GM23338 (cell line): Measurements from ENCODE around the gene CCDC6. TPM values are rescaled to one million over a fixed set of nuclear protein-coding genes. Genes with fewer than 3 reads are reported as not detected.

Source experiments
- ATAC-seq: fragments of 200-7000 bp; cut with Tn5 transposase; 3 replicates; pipeline ENCODE4 v1.9.1; 2020
- DNase-seq: peaks from one replicate; pipeline ENCODE4 v3.0.0-alpha.2; 2015; ENCODE audit warnings: low spot score
- H2AFZ ChIP-seq: fragments of 200-600 bp; sonication (generic); 2 replicates; pipeline ENCODE4 v1.8.0; 2016; ENCODE audit warnings: antibody characterized with exemption, mild to moderate bottlenecking, moderate library complexity
- H3F3A ChIP-seq: fragments of 200-600 bp; sonication (generic); replicated peaks from 2 replicates; pipeline ENCODE4 v1.8.0; 2017; ENCODE audit warnings: antibody characterized with exemption, mixed run types, low read depth
- H3K27ac ChIP-seq: fragments of 200-600 bp; sonication (generic); 2 replicates; pipeline ENCODE4 v1.6.1; 2016; ENCODE audit warnings: low read depth
- H3K27me3 ChIP-seq: fragments of 200-600 bp; sonication (generic); 2 replicates; pipeline ENCODE4 v1.8.0; 2016; ENCODE audit warnings: mild to moderate bottlenecking, mixed run types, moderate library complexity; ENCODE audit not compliant: insufficient read depth
- H3K36me3 ChIP-seq: fragments of 200-600 bp; sonication (generic); 2 replicates; pipeline ENCODE4 v1.8.0; 2016; ENCODE audit warnings: mild to moderate bottlenecking; ENCODE audit not compliant: insufficient read depth
- H3K4me1 ChIP-seq: fragments of 200-600 bp; sonication (generic); 2 replicates; pipeline ENCODE4 v1.8.0; 2016; ENCODE audit warnings: mild to moderate bottlenecking, moderate library complexity; ENCODE audit not compliant: insufficient read depth
- H3K4me2 ChIP-seq: fragments of 200-600 bp; sonication (generic); 2 replicates; pipeline ENCODE4 v1.7.1; 2017; ENCODE audit warnings: mixed run types
- H3K4me3 ChIP-seq: fragments of 200-600 bp; sonication (generic); 2 replicates; pipeline ENCODE4 v1.6.1; 2016; ENCODE audit warnings: mixed run types
- H3K79me2 ChIP-seq: fragments of 200-600 bp; sonication (generic); replicated peaks from 2 replicates; pipeline ENCODE4 v1.8.0; 2017; ENCODE audit warnings: mild to moderate bottlenecking; ENCODE audit not compliant: insufficient read depth
- H3K9me2 ChIP-seq: fragments of 200-600 bp; sonication (generic); 2 replicates; pipeline ENCODE4 v1.8.0; 2017; ENCODE audit not compliant: insufficient read depth
- H4K20me1 ChIP-seq: fragments of 200-600 bp; sonication (generic); replicated peaks from 2 replicates; pipeline ENCODE4 v1.8.0; 2017; ENCODE audit warnings: mild to moderate bottlenecking; ENCODE audit not compliant: insufficient read depth
- H3K27ac Mint-ChIP-seq: 2 replicates; pipeline ENCODE4 v1.8.0; 2020; ENCODE audit warnings: inconsistent platforms, mild to moderate bottlenecking, moderate library complexity, mixed read lengths
- H3K27me3 Mint-ChIP-seq: 3 replicates; pipeline ENCODE4 v1.8.0; 2022; ENCODE audit warnings: low read depth, mild to moderate bottlenecking, moderate library complexity, mixed read lengths, inconsistent platforms; ENCODE audit not compliant: insufficient read depth, poor library complexity
- H3K36me3 Mint-ChIP-seq: 3 replicates; pipeline ENCODE4 v1.8.0; 2021; ENCODE audit warnings: low read depth, mild to moderate bottlenecking, inconsistent platforms, moderate library complexity, mixed read lengths
- H3K4me1 Mint-ChIP-seq: 3 replicates; pipeline ENCODE4 v1.8.0; 2020; ENCODE audit warnings: mild to moderate bottlenecking, inconsistent platforms, mixed read lengths
- H3K4me3 Mint-ChIP-seq: 3 replicates; pipeline ENCODE4 v1.8.0; 2021; ENCODE audit warnings: moderate library complexity, mild to moderate bottlenecking, inconsistent platforms, mixed read lengths
- H3K9me3 Mint-ChIP-seq: 3 replicates; pipeline ENCODE4 v1.8.0; 2020; ENCODE audit warnings: moderate library complexity, mild to moderate bottlenecking, inconsistent platforms, mixed read lengths
- CREB1 ChIP-seq: fragments of 250-450 bp; sonication (Bioruptor Pico); IDR thresholded peaks from 2 replicates; pipeline ENCODE4 v1.5.0; 2020; ENCODE audit warnings: low read depth, mild to moderate bottlenecking, moderate library complexity
- EZH2 ChIP-seq: fragments of 200-600 bp; sonication (generic); IDR thresholded peaks from one replicate; pipeline ENCODE4 v1.8.0; 2017; ENCODE audit warnings: antibody characterized with exemption, mild to moderate bottlenecking, low read depth; ENCODE audit not compliant: unreplicated experiment
- EZH2phosphoT487 ChIP-seq: fragments of 200-600 bp; sonication (generic); IDR thresholded peaks from one replicate; pipeline ENCODE4 v1.8.1; 2018; ENCODE audit warnings: antibody characterized with exemption; ENCODE audit not compliant: unreplicated experiment
- JUNB ChIP-seq: IDR thresholded peaks from one replicate; pipeline ENCODE4 v1.6.1; 2016; ENCODE audit warnings: antibody characterized with exemption; ENCODE audit not compliant: unreplicated experiment
- NANOG ChIP-seq: IDR thresholded peaks from 2 replicates; pipeline ENCODE4 v1.6.1; 2016; ENCODE audit warnings: antibody characterized with exemption, borderline replicate concordance
- POLR2AphosphoS5 ChIP-seq: IDR thresholded peaks from 2 replicates; pipeline ENCODE4 v1.6.1; 2016; ENCODE audit warnings: antibody characterized with exemption, low read depth
- STAT1 ChIP-seq: IDR thresholded peaks from one replicate; pipeline ENCODE4 v1.6.1; 2016; ENCODE audit warnings: antibody characterized with exemption; ENCODE audit not compliant: unreplicated experiment
- ZNF114 ChIP-seq: fragments of 250-450 bp; sonication (Bioruptor Pico); IDR thresholded peaks from 2 replicates; pipeline ENCODE4 v1.5.0; 2020; ENCODE audit warnings: mild to moderate bottlenecking, moderate library complexity
- ZNF331 ChIP-seq: fragments of 250-450 bp; sonication (Bioruptor Pico); IDR thresholded peaks from 2 replicates; pipeline ENCODE4 v1.5.0; 2020; ENCODE audit warnings: low read depth, mild to moderate bottlenecking, moderate library complexity
- polyA plus RNA-seq: library from polyadenylated mRNA; unstranded; fragments of >200 nt; fragmentation: Nextera tagmentation; extraction: Ambion mirVana; gene quantifications from 2 replicates; pipeline ENCODE4 v1.2.1, GENCODE V29; 2016
- total RNA-seq: library from RNA; depleted of rRNA; stranded (reverse); fragments of >200 nt; shearing (Covaris generic); gene quantifications from 2 replicates; pipeline ENCODE4 v1.2.3, GENCODE V29; 2014
- TF ChIP-seq, protein P1 (sequence below), 2 experiments: fragments of 200-600 bp in 1 of 2; sonication (generic) in 1 of 2; conservative IDR thresholded peaks; 2 replicates each; pipeline versions ENCODE4 v1.5.1 to v1.6.1; 2016 to 2017; ENCODE audit warnings: antibody characterized with exemption in 2 of 2, low read depth in 2 of 2, mild to moderate bottlenecking in 2 of 2, moderate library complexity in 1 of 2
- TF ChIP-seq, protein P2 (sequence below): fragments of 250-450 bp; sonication (Bioruptor Pico); IDR thresholded peaks from 2 replicates; pipeline ENCODE4 v1.5.0; 2020; ENCODE audit warnings: mild to moderate bottlenecking, moderate library complexity
- TF ChIP-seq, protein P3 (sequence below): IDR thresholded peaks from one replicate; pipeline ENCODE4 v1.6.1; 2018; ENCODE audit warnings: antibody characterized with exemption; ENCODE audit not compliant: unreplicated experiment
- TF ChIP-seq, protein P4 (sequence below): IDR thresholded peaks from 2 replicates; pipeline ENCODE4 v1.6.1; 2016; ENCODE audit warnings: antibody characterized with exemption

Gene CCDC6
- total and polyA plus RNA-seq, 2 experiments from 2014 or later: 32.5 to 66.9 TPM

DNA sequence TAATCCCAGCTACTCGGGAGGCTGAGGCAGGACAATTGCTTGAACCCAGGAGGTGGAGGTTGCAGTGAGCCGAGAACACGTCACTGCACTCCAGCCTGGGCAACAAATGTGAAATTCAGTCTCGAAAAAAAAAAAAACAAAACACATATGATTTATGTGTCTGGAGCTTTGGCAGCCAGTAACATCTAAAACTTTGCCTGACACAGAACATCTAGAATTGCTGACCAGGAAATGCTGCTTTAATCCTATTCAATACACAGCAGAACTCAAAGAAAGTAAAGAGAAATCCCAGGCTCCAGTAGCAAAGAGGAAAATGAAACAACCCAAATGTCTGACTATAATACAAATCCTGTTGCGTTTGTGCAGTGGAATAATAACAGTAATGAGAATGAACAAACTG is 4.5 kb upstream of the CCDC6 start:
- Mint-ChIP-seq H3K4me3 (no peak overlapping the region), H3K27ac (no peak overlapping the region), H3K27me3 (no peaks in the 10 kb centered on the region), H3K4me1 (peaks cover 21% of the 10 kb centered on the region), H3K9me3 (peaks cover 21% of the 10 kb centered on the region), H3K36me3 (peaks cover 16% of the 10 kb centered on the region; the same call in 2 of the 3 replicates)
- no peak for TF ChIP-seq ZNF331
- TF ChIP-seq ZNF114: no peak
- TF ChIP-seq, protein P1, sequence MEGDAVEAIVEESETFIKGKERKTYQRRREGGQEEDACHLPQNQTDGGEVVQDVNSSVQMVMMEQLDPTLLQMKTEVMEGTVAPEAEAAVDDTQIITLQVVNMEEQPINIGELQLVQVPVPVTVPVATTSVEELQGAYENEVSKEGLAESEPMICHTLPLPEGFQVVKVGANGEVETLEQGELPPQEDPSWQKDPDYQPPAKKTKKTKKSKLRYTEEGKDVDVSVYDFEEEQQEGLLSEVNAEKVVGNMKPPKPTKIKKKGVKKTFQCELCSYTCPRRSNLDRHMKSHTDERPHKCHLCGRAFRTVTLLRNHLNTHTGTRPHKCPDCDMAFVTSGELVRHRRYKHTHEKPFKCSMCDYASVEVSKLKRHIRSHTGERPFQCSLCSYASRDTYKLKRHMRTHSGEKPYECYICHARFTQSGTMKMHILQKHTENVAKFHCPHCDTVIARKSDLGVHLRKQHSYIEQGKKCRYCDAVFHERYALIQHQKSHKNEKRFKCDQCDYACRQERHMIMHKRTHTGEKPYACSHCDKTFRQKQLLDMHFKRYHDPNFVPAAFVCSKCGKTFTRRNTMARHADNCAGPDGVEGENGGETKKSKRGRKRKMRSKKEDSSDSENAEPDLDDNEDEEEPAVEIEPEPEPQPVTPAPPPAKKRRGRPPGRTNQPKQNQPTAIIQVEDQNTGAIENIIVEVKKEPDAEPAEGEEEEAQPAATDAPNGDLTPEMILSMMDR (conservative IDR thresholded peaks at IDR 0.05; ENCODE audit: low read depth in 2 of 2): no peak
- TF ChIP-seq POLR2AphosphoS5: no peak
- TF ChIP-seq EZH2: no peak
- TF ChIP-seq, protein P2, sequence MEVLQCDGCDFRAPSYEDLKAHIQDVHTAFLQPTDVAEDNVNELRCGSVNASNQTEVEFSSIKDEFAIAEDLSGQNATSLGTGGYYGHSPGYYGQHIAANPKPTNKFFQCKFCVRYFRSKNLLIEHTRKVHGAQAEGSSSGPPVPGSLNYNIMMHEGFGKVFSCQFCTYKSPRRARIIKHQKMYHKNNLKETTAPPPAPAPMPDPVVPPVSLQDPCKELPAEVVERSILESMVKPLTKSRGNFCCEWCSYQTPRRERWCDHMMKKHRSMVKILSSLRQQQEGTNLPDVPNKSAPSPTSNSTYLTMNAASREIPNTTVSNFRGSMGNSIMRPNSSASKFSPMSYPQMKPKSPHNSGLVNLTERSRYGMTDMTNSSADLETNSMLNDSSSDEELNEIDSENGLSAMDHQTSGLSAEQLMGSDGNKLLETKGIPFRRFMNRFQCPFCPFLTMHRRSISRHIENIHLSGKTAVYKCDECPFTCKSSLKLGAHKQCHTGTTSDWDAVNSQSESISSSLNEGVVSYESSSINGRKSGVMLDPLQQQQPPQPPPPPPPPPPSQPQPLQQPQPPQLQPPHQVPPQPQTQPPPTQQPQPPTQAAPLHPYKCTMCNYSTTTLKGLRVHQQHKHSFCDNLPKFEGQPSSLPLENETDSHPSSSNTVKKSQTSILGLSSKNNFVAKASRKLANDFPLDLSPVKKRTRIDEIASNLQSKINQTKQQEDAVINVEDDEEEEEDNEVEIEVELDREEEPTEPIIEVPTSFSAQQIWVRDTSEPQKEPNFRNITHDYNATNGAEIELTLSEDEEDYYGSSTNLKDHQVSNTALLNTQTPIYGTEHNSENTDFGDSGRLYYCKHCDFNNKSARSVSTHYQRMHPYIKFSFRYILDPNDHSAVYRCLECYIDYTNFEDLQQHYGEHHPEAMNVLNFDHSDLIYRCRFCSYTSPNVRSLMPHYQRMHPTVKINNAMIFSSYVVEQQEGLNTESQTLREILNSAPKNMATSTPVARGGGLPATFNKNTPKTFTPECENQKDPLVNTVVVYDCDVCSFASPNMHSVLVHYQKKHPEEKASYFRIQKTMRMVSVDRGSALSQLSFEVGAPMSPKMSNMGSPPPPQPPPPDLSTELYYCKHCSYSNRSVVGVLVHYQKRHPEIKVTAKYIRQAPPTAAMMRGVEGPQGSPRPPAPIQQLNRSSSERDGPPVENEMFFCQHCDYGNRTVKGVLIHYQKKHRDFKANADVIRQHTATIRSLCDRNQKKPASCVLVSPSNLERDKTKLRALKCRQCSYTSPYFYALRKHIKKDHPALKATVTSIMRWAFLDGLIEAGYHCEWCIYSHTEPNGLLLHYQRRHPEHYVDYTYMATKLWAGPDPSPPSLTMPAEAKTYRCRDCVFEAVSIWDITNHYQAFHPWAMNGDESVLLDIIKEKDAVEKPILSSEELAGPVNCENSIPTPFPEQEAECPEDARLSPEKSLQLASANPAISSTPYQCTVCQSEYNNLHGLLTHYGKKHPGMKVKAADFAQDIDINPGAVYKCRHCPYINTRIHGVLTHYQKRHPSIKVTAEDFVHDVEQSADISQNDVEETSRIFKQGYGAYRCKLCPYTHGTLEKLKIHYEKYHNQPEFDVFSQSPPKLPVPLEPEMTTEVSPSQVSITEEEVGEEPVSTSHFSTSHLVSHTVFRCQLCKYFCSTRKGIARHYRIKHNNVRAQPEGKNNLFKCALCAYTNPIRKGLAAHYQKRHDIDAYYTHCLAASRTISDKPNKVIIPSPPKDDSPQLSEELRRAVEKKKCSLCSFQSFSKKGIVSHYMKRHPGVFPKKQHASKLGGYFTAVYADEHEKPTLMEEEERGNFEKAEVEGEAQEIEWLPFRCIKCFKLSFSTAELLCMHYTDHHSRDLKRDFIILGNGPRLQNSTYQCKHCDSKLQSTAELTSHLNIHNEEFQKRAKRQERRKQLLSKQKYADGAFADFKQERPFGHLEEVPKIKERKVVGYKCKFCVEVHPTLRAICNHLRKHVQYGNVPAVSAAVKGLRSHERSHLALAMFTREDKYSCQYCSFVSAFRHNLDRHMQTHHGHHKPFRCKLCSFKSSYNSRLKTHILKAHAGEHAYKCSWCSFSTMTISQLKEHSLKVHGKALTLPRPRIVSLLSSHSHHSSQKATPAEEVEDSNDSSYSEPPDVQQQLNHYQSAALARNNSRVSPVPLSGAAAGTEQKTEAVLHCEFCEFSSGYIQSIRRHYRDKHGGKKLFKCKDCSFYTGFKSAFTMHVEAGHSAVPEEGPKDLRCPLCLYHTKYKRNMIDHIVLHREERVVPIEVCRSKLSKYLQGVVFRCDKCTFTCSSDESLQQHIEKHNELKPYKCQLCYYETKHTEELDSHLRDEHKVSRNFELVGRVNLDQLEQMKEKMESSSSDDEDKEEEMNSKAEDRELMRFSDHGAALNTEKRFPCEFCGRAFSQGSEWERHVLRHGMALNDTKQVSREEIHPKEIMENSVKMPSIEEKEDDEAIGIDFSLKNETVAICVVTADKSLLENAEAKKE (CRISPR knock-in tag): no peak
- TF ChIP-seq STAT1: no peak
- TF ChIP-seq, protein P3, sequence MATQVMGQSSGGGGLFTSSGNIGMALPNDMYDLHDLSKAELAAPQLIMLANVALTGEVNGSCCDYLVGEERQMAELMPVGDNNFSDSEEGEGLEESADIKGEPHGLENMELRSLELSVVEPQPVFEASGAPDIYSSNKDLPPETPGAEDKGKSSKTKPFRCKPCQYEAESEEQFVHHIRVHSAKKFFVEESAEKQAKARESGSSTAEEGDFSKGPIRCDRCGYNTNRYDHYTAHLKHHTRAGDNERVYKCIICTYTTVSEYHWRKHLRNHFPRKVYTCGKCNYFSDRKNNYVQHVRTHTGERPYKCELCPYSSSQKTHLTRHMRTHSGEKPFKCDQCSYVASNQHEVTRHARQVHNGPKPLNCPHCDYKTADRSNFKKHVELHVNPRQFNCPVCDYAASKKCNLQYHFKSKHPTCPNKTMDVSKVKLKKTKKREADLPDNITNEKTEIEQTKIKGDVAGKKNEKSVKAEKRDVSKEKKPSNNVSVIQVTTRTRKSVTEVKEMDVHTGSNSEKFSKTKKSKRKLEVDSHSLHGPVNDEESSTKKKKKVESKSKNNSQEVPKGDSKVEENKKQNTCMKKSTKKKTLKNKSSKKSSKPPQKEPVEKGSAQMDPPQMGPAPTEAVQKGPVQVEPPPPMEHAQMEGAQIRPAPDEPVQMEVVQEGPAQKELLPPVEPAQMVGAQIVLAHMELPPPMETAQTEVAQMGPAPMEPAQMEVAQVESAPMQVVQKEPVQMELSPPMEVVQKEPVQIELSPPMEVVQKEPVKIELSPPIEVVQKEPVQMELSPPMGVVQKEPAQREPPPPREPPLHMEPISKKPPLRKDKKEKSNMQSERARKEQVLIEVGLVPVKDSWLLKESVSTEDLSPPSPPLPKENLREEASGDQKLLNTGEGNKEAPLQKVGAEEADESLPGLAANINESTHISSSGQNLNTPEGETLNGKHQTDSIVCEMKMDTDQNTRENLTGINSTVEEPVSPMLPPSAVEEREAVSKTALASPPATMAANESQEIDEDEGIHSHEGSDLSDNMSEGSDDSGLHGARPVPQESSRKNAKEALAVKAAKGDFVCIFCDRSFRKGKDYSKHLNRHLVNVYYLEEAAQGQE: no peak
- TF ChIP-seq, protein P4, sequence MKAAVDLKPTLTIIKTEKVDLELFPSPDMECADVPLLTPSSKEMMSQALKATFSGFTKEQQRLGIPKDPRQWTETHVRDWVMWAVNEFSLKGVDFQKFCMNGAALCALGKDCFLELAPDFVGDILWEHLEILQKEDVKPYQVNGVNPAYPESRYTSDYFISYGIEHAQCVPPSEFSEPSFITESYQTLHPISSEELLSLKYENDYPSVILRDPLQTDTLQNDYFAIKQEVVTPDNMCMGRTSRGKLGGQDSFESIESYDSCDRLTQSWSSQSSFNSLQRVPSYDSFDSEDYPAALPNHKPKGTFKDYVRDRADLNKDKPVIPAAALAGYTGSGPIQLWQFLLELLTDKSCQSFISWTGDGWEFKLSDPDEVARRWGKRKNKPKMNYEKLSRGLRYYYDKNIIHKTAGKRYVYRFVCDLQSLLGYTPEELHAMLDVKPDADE: no peak
- TF ChIP-seq NANOG: no peak
- no peak for TF ChIP-seq CREB1
- TF ChIP-seq EZH2phosphoT487: no peak
- no peak for TF ChIP-seq JUNB
- H4K20me1 ChIP-seq: no peaks in the 10 kb centered on the region
- no peak overlapping the region for H3K4me3 ChIP-seq
- peaks cover 12% of the 10 kb centered on the region for H3K4me1 ChIP-seq
- DNase-seq (no peak), ATAC-seq (no peak)
- no peaks in the 10 kb centered on the region for H3F3A ChIP-seq
- H3K27me3 ChIP-seq: no peaks in the 10 kb centered on the region
- H3K9me2 ChIP-seq: no peaks in the 10 kb centered on the region
- H3K4me2 ChIP-seq: no peak overlapping the region
- no peak overlapping the region for H3K27ac ChIP-seq
- H2AFZ ChIP-seq: no peak overlapping the region
- H3K79me2 ChIP-seq: peaks cover 2% of the 10 kb centered on the region
- peaks cover 5% of the 10 kb centered on the region; the same call in 1 of the 2 replicates for H3K36me3 ChIP-seq
